Liver (tissue), 3 donors: Measurements from ENCODE around the gene DDX56.

Experiments used
- ATF3 ChIP-seq: IDR thresholded peaks from 2 replicates; pipeline ENCODE4 v1.6.1; 2016; ENCODE audit warnings: antibody characterized with exemption
- MAX ChIP-seq: IDR thresholded peaks from 2 replicates; pipeline ENCODE4 v1.6.1; 2016; ENCODE audit warnings: antibody characterized with exemption
- RAD21 ChIP-seq, 2 donors: IDR thresholded peaks; 2 replicates each; pipeline ENCODE4 v1.6.1; 2016; ENCODE audit warnings: antibody characterized with exemption in 2 of 2, mild to moderate bottlenecking in 2 of 2
- SP1 ChIP-seq: IDR thresholded peaks from 2 replicates; pipeline ENCODE4 v1.6.1; 2018; ENCODE audit warnings: antibody characterized with exemption, mild to moderate bottlenecking
- TAF1 ChIP-seq: conservative IDR thresholded peaks from 2 replicates; pipeline ENCODE4 v1.6.1; 2016; ENCODE audit warnings: antibody characterized with exemption, mild to moderate bottlenecking
- YY1 ChIP-seq: IDR thresholded peaks from 2 replicates; pipeline ENCODE4 v1.6.1; 2016; ENCODE audit warnings: antibody characterized with exemption, mild to moderate bottlenecking
- ZBTB33 ChIP-seq: IDR thresholded peaks from 2 replicates; pipeline ENCODE4 v1.6.1; 2016; ENCODE audit warnings: antibody characterized with exemption
- TF ChIP-seq, protein P1 (sequence below): fragments of 150-350 bp; IDR thresholded peaks from 2 replicates; pipeline ENCODE4 v1.5.1; 2017; ENCODE audit warnings: improper control_type of control experiment, low read depth, low read length; ENCODE audit not compliant: missing input control
- donor health status: healthy.
- donor health status: healthy.

DNA sequence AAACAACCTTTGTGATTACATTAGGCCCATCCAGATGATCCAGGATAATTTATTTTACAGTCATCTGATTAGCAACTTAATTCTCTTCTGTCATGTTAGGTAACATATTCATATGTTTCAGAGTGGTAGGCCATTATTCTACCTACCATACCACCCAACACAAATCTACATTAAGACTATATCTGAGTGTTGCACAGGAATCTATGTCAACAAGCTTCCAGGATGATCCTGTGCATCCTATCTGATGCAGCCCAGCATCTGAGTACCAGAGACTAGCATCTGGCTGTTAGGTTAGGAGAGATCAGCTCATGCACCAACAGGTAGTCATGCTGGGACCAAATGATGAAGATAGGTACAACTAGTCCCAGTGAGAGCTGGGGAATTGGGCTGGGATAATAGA is 1.3 kb upstream of the DDX56 start:
- no peak for TF ChIP-seq ATF3
- TF ChIP-seq, protein P1, sequence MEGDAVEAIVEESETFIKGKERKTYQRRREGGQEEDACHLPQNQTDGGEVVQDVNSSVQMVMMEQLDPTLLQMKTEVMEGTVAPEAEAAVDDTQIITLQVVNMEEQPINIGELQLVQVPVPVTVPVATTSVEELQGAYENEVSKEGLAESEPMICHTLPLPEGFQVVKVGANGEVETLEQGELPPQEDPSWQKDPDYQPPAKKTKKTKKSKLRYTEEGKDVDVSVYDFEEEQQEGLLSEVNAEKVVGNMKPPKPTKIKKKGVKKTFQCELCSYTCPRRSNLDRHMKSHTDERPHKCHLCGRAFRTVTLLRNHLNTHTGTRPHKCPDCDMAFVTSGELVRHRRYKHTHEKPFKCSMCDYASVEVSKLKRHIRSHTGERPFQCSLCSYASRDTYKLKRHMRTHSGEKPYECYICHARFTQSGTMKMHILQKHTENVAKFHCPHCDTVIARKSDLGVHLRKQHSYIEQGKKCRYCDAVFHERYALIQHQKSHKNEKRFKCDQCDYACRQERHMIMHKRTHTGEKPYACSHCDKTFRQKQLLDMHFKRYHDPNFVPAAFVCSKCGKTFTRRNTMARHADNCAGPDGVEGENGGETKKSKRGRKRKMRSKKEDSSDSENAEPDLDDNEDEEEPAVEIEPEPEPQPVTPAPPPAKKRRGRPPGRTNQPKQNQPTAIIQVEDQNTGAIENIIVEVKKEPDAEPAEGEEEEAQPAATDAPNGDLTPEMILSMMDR = no peak
- TF ChIP-seq RAD21 (IDR thresholded peaks at IDR 0.05) = no peak
- no peak for TF ChIP-seq TAF1
- no peak for TF ChIP-seq YY1
- no peak for TF ChIP-seq MAX
- no peak for TF ChIP-seq ZBTB33
- no peak for TF ChIP-seq SP1
